Epithelial cell of esophagus (primary cell): ENCODE results near the gene FOSB.
A peak's percentile ranks its signal among the peaks of the same experiment; 100 is the strongest.

Experiments used
- DNase-seq: peaks from one replicate; pipeline ENCODE4 v3.0.0; 2010; ENCODE audit warnings: low read depth
- H3K4me3 ChIP-seq: 2 replicates; pipeline ENCODE4 v1.5.1; 2011; ENCODE audit warnings: mild to moderate bottlenecking, low read length, control low read depth
- TF ChIP-seq, protein P1 (sequence below): IDR thresholded peaks from 2 replicates; pipeline ENCODE4 v1.5.1; 2011; ENCODE audit warnings: low read depth, mild to moderate bottlenecking, low read length, control low read depth, inconsistent platforms; ENCODE audit not compliant: insufficient read depth; ENCODE audit errors: missing control alignments

The FOSB gene

DNA sequence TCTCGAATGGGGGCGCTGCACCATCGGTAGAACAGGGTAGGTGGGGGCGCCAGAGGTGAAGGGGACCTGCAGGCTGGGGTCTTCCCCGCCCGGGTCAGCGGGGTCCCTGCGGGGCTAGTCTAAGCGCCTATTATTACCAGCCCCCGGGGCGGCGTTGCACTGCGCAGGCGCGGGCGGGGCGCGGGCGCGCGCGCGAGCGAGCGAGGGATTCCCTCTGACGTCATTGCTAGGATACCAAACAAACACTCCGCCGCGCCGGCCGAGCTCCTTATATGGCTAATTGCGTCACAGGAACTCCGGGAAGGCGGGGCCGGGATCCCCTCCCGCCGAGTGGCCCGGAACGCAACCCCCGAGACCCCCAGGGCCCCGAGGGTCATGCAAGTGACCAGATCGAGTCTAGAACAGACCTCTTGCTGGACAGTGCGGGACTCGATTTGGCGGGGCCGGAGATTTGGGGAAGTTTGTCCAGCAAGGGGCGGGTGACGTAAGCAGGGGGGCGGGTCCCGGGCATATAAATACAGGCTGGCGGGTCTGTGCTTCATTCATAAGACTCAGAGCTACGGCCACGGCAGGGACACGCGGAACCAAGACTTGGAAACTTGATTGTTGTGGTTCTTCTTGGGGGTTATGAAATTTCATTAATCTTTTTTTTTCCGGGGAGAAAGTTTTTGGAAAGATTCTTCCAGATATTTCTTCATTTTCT lies at the start of gene FOSB:
TSS of gene FOSB (plus strand) at position 541 of the 703 bp plus-strand sequence. CDS start 591 bp downstream, outside the sequence.
- TF ChIP-seq, protein P1, sequence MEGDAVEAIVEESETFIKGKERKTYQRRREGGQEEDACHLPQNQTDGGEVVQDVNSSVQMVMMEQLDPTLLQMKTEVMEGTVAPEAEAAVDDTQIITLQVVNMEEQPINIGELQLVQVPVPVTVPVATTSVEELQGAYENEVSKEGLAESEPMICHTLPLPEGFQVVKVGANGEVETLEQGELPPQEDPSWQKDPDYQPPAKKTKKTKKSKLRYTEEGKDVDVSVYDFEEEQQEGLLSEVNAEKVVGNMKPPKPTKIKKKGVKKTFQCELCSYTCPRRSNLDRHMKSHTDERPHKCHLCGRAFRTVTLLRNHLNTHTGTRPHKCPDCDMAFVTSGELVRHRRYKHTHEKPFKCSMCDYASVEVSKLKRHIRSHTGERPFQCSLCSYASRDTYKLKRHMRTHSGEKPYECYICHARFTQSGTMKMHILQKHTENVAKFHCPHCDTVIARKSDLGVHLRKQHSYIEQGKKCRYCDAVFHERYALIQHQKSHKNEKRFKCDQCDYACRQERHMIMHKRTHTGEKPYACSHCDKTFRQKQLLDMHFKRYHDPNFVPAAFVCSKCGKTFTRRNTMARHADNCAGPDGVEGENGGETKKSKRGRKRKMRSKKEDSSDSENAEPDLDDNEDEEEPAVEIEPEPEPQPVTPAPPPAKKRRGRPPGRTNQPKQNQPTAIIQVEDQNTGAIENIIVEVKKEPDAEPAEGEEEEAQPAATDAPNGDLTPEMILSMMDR = no peak
- H3K4me3 ChIP-seq = peak within 1 kb of the TSS; percentile 91
- peak; percentile 93 for DNase-seq

DNA sequence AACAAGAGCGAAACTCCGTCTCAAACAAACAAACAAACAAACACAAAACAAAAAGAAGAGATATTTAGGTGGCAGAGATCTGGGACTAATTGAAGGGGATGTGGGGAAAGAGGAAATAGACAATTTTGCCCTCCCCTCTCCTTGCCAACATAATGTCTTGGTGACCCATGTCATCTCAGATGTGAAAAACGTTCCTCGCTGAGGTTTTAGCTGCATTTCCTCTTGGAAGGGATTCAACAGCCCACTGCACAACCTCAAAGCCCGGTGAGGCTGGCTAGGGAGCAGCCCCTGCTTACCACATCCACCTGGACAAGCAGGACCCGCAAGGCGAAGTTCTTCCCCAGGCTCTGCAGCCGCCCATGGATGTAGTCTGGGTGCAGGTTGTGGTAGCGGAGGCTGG lies 49.0 kb upstream of the FOSB start:
- TF ChIP-seq, protein P1 = no peak
- DNase-seq = no peak
- no peak overlapping the region for H3K4me3 ChIP-seq

DNA sequence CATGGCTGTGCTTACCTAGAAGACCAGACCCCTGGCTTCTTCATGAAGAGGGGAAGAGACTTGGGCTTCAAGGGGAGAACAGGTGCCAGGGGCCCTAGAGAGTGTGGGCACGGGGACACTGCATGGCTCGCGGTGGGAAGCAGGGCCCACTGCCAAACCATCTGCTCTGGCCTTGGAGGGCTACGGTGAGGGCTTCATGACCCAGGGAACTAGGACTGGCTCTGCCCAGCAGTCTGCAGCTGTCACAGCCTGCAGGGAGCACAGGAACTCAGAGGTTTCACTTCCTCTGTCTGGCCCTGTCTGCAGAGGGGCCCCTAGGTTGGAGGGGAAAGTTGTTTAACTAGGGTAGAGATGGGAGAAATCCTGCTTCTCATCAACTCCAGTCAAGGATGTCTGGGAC lies 48.4 kb upstream of the FOSB start:
- no peak overlapping the region for H3K4me3 ChIP-seq
- TF ChIP-seq, protein P1 = no peak
- DNase-seq = no peak

DNA sequence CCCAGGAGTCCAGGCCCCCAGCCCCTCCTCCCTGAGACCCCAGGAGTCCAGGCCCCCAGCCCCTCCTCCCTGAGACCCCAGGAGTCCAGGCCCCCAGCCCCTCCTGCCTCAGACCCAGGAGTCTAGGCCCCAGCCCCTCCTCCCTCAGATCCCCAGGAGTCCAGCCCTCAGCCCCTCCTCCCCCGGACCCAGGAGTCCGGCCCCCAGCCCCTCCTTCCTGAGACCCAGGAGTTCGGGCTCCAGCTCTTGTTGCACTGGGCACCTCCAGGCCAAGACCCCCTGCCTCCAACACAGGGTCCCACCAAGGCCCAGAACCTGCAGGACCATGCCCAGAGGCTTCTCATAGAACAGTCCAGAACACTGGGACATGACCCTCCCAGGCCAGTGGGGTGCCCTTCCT lies 47.9 kb upstream of the FOSB start:
- TF ChIP-seq, protein P1 = no peak
- no peak overlapping the region for H3K4me3 ChIP-seq
- DNase-seq = no peak

DNA sequence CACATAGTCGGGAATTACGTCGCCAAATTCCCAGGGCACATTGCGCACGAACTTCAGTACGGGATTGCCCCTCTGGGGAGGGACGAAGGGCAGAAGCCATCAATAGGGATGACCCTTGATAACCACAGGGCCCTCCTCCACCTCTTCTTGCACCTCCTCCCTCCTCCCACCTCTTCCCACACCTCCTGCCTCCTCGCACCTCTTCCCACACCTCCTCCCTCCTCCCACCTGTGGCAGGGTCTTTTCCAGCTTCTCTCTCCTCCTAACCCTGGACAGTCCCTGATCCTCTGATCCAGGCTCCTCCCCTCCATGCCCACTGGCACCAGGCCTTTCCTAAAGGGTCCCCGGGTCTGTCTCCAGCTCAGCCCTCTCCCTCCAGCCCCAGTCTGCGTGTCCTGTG lies 47.4 kb upstream of the FOSB start:
- no peak overlapping the region for H3K4me3 ChIP-seq
- DNase-seq = no peak
- TF ChIP-seq, protein P1 = no peak

DNA sequence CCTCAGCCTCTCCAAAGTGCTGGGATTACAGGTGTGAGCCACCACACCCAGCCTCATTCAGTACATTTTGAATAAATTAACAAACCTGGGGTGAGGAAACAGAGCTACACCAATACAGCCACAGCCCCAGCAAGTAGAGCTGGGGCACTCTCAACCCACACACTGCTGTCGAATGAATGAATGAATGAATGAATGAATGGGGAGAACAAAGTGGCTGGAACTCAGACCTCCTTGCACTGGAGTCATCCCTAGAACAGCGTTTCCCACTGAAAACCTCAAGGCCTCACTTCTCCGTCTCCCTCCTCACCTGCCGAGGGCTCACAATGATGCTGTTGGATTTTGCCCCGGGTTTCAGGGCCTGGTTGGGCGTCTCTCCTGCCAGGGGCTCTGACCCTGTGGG lies 46.9 kb upstream of the FOSB start:
- DNase-seq = no peak
- TF ChIP-seq, protein P1 = no peak
- no peak overlapping the region for H3K4me3 ChIP-seq

DNA sequence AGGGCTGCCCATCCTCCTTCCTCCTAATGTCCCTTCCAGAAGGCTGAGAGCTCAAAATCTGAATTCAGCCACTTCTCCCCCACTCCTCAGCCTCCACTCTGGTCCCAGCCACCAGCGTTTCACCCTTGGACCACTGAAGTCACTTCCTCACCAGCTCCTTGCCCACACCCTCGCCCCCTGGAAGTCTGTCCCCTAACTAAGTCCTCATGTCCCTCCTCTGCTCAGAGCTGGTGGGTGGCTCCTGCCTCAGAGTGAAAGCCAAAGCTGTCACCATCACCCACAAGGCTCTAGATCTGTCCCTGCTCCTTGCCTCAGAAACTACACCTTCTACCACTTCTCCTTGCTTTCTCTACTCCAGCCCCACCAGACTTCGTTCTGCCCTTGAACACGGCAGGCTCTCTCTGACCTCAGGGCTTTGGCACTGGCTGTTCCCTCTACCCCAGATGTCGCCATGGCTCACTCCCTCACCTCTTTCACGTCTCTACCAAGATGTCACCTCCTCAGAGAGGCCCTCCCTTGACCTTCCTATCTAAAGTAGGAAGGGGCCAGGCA lies 45.8 kb upstream of the FOSB start:
- peak overlapping the region; percentile 75 for H3K4me3 ChIP-seq
- TF ChIP-seq, protein P1 = no peak
- DNase-seq = no peak
